ENCODE measurements around the gene KRT80.
A peak's percentile ranks its signal among the peaks of the same experiment; 100 is the strongest.

Gene KRT80

GRCh38 chr12:52126605-52127578 lies 64.9 kb downstream of the KRT80 start:
- no peak for DNase-seq

- DNase-seq: no peak
These were observed 65.7 kb downstream of the KRT80 start for GRCh38 chr12:52126050-52126604.

- DNase-seq: no peak
These were observed 66.3 kb downstream of the KRT80 start for GRCh38 chr12:52125476-52125900.

- no peak for DNase-seq
These were observed 68.2 kb downstream of the KRT80 start for GRCh38 chr12:52123487-52124186.

GRCh38 chr12:52122904-52123303 lies 68.9 kb downstream of the KRT80 start:
- DNase-seq: no peak

GRCh38 chr12:52122540-52122871 lies 69.3 kb downstream of the KRT80 start:
- DNase-seq: no peak

- peak; percentile 26 for DNase-seq
These were observed 69.8 kb downstream of the KRT80 start for GRCh38 chr12:52121824-52122539.

- no peak for DNase-seq
These were observed 70.6 kb downstream of the KRT80 start for GRCh38 chr12:52120951-52121823.

- no peak for DNase-seq
These were observed 72.2 kb downstream of the KRT80 start for GRCh38 chr12:52119398-52120254.
